Left kidney (tissue), 2 donors: ENCODE measurements around the gene JOSD1. TPM values are rescaled to one million over a fixed set of nuclear protein-coding genes. Genes with fewer than 3 reads are reported as not detected.
"Not testable (repeated sequence)": the region's sequence is repeated elsewhere in the genome, so short reads cannot be mapped to it uniquely, and the experiment has no call there.

Experiments used
- DNase-seq: peaks from one replicate; pipeline ENCODE4 v3.0.0-alpha.2; 2013
- polyA plus RNA-seq: library from polyadenylated mRNA; unstranded; fragments of 120-200 nt; gene quantifications from one replicate; pipeline ENCODE4 v1.2.1, GENCODE V29; 2013; ENCODE audit not compliant: insufficient read length

Gene JOSD1
- polyA plus RNA-seq, 1 donor = 44.8 TPM

DNA sequence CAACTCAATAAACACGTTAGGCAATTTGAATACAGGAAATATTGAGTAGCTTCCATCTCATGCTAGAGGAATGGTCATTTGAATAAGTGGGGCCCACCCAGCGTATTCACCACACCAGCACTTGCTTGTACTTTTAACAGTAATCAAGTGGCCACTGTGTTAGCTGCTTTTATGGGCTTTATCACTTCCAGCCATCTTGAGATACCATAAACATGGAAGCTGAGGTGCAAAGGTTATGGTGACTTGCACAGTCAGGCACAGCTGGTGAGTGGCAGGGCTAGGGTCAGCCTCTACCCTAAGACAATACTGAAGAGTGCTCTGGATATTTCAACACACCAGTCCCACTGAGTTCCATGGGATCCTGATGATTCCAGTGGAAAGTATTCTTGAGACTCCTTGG, 6.7 kb downstream of the JOSD1 start:
- DNase-seq = no peak

GRCh38 chr22:38689651-38690050, 11.1 kb downstream of the JOSD1 start:
- DNase-seq = no peak

- DNase-seq = no peak
These were observed 15.0 kb downstream of the JOSD1 start for GRCh38 chr22:38685761-38686160.

- DNase-seq = no peak
These were observed 15.8 kb downstream of the JOSD1 start for GRCh38 chr22:38684895-38685294.

- peak; percentile 84 for DNase-seq
These were observed 19.0 kb downstream of the JOSD1 start, which contains the start of gene TOMM22 for GRCh38 chr22:38681582-38682335. Gene TOMM22, plus strand, starts transcription at chr22:38681957. Its CDS starts 22 bp downstream, at chr22:38681979.

DNA sequence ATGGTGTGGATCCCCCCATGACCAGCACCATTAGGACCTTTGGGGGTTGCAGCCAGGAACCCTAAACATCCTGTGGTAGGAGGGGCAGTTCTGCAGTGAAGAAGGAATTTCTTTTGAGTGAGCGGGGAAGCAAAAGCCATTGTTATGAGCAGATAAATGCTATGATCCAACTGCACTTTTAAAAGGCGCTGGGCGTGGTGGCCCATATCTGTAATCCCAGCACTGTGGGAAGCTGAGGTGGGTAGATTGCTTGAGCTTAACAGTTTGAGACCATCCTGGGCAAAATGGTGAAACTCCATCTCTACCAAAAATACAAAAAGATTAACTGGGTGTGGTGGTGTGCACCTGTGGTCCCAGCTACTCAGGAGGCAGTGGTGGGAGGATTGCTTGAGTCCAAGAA, 24.9 kb downstream of the JOSD1 start:
- DNase-seq = no peak

DNA sequence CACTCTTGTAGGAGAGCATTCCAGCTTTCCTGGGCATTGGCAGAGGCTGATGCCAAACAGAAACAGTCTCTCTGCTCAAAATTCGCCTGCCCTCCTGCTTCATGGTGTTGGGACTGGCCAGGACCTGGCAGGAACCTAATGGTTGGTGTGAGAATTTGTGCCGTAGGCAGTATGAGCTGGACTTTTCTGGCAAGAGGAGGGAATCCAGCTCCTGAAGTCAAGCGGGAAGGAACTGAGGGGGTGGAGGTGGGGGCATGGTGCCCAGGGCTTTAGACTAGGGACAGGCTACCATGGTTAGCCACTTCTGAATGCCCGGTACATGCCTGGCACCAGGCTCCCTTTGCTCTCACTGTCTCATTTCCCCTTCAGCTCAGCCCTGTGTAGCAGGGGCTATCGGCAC, 25.9 kb downstream of the JOSD1 start:
- no peak for DNase-seq

GRCh38 chr22:38657045-38657909, 43.5 kb downstream of the JOSD1 start:
- DNase-seq = peak; percentile 12

DNA sequence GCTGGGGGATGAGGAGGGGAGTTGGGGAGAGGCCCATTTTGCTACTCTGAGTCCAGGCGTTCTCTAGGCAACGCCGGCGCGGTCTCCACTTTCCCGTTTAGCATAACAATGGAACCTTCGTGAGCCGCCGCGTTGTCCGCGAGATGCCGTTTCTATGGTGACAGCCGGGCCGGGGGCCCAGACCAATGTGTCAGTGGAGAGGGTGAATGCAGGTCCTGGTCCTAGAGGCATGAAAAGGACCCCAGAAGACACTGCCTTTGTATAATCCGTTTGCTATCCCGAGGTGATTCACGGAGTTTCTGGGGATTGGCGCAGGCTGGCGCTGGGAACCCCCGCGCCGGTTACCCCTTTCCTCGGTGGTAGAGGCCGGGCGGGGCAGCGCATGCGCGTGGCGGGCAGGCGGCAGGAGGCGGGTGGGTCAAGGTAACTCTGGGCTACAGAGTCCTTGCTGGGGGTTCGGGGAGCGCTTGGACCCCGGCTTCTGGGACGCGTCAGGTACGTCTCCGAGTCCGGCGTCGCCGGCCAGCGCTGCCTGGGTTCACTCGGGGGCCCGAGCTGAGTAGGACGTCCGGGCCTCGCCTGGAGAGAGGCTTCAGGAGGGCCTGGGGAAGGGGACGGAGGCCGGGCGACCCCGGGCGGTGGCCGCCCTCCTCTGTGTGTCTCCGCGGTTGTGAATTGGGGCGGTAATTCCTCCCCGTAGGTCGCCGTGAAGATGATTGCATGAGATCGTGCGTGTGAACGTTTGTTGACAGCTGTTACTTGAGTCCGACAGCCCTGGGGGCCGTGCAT, 44.3 kb downstream of the JOSD1 start, which contains the start of the genes CBY1 and FAM227A:
Gene CBY1 (plus strand): TSS at position 383 of the 789 bp plus-strand sequence. CDS start 11,417 bp downstream, outside the sequence.
Gene FAM227A (minus strand): TSS at position 137 of the 789 bp plus-strand sequence. CDS start 6,224 bp downstream, outside the sequence.
- DNase-seq = peak; percentile 92

GRCh38 chr22:38655519-38656255, 45.1 kb downstream of the JOSD1 start:
- peak; percentile 35 for DNase-seq

GRCh38 chr22:38653741-38654140, 47.0 kb downstream of the JOSD1 start:
- DNase-seq = no peak

GRCh38 chr22:38652859-38653258, 47.9 kb downstream of the JOSD1 start:
- DNase-seq = no peak

DNA sequence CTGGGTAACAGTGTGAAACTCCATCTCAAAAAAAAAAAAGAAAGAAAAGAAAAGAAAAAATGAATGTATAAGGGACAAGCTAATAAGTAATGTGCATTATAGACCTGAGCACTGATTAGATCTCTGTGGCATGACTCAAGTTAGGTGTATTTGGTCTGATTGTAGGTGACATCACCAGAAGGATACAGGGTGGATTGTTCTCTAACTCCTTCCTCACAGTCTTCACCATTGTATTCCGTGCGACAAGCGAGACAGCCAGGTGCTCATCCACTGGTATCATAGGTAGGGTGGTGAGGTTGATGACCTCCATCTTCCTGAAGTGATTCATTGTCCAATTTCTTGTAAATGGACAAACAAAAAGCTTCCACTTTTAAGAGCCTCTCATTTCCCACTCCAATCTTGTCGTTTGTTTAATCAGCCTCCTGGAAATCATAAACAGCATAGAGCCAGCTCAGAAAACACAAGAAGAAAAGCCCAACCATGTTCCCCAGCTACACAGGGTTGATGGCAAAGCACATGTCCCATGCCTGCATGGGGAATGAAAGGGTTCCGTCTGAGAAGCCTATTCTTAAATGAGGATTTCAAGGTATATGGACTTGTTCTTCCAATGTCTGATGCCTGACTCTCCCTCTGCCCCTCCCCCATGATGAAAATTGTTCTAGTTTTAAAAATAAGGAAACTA, 50.8 kb downstream of the JOSD1 start:
- no peak for DNase-seq

- no peak for DNase-seq
These were observed 55.3 kb downstream of the JOSD1 start for GRCh38 chr22:38645430-38645829.

- not testable (repeated sequence) for DNase-seq
These were observed 56.5 kb downstream of the JOSD1 start for GRCh38 chr22:38644245-38644644.

- DNase-seq = no peak
These were observed 59.2 kb downstream of the JOSD1 start for GRCh38 chr22:38641476-38642040.

DNA sequence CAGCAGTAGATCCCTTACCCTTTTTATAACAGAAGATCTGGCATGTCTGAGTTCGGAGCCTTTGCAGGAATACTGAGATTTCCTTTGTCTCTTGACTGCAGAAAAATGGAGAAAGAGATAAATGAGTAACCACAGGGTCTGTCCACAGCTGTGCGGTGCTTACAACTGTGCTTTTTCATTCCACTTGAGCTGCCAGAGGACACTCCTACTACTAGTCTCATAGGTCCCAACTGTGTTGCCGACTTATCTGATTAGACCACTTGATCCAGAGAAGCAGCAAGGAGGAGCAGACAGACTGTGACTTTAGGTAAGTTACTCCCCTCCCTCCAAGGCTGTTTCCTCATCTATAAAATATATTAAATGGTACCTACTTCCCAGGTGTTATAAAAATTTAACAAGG, 62.0 kb downstream of the JOSD1 start:
- no peak for DNase-seq

DNA sequence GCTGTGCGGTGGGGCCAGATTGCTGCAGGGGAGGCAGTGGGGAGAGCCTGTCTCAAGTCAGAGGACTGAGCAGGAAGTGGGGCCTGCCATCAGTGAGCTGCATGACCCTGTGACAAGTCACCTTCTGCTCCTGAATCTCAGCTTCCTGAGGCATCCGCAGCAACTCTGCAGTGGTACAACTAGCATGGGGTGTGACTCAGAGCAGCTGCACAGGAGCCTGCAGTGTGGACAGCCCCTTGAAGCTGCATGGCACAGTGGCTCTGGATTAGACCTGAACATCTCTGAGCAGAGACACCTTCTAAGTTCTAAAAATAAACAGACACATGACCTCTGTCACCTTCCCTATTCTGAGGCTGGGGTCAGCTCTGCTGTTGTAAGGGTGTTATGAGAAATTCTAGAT, 62.5 kb downstream of the JOSD1 start:
- no peak for DNase-seq
